Fibroblast of skin of left biceps (primary cell): Measurements from ENCODE around the gene BCKDK.

Source experiments
- DNase-seq, 2 experiments: peaks; one replicate each; pipeline ENCODE4 v3.0.0-alpha.2; 2013; ENCODE audit warnings: low read depth in 2 of 2

Gene BCKDK

DNA sequence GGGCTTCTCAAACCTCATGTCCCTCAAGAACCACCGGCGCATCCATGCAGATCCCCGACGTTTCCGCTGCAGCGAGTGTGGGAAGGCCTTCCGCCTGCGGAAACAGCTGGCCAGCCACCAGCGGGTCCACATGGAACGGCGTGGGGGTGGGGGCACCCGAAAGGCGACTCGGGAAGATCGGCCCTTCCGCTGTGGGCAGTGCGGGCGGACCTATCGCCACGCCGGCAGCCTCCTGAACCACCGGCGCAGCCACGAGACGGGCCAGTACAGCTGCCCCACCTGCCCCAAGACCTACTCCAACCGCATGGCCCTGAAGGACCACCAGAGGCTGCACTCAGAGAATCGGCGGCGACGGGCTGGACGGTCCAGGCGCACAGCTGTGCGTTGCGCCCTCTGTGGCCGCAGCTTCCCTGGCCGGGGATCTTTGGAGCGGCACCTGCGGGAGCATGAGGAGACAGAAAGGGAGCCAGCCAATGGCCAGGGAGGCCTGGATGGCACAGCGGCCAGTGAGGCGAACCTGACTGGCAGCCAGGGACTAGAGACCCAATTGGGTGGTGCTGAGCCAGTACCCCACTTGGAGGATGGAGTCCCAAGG, 28.1 kb upstream of the BCKDK start:
- DNase-seq: no peak

DNA sequence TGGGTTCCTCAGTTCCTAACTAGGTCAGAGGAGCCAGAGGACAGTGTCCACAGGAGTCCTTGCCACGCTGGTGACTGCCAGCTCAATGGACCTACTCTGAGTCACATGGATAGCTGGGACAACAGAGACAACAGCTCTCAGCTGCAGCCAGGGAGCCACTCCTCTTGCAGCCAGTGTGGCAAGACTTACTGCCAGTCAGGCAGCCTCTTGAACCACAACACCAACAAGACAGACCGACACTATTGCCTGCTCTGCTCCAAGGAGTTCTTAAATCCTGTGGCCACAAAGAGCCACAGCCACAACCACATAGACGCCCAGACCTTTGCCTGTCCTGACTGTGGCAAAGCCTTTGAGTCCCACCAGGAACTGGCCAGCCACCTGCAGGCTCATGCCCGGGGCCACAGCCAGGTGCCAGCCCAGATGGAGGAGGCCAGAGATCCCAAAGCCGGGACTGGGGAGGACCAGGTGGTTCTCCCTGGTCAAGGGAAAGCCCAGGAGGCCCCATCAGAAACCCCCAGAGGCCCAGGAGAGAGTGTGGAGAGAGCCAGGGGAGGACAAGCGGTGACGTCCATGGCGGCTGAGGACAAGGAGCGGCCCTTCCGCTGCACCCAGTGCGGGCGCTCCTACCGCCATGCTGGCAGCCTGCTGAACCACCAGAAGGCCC, 27.3 kb upstream of the BCKDK start:
- DNase-seq: no peak

DNA sequence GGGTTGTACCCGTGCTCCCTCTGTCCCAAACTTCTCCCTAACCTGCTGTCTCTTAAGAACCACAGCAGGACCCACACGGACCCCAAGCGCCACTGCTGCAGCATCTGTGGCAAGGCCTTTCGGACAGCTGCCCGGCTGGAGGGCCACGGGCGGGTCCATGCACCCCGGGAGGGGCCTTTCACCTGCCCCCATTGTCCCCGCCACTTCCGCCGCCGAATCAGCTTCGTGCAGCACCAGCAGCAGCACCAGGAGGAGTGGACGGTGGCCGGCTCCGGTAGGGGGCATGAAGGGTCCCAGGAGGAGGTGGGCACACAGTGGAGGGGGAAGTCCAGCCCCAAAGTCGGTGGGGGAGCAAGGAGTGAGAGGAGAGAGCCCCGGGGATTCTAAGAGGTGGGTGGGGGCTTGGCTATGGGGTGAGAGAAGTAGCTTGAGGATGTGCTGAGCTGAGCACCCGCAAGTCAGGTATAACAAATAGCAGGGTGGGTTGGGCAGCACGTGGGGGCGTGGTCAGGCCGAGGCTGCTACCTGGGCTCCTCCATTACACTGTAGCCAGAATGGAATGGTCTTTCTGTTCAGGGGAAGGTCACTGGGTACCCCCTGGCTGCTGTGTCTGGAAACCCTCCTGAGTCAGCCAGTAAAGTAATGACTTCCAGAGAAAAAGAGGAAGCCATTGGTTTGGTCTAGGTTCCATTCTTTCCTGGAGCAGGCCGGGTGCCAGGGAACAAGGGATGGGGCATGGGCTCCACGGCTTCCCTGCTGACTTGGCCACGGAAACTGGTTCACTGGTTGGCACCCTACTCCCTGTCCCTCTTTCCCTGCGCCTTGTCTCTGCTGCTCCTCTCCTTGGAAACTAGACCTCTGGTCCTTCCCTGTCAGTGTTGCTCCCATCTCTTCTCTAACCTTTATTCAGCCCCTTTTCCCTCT, 26.5 kb upstream of the BCKDK start:
- DNase-seq: no peak

DNA sequence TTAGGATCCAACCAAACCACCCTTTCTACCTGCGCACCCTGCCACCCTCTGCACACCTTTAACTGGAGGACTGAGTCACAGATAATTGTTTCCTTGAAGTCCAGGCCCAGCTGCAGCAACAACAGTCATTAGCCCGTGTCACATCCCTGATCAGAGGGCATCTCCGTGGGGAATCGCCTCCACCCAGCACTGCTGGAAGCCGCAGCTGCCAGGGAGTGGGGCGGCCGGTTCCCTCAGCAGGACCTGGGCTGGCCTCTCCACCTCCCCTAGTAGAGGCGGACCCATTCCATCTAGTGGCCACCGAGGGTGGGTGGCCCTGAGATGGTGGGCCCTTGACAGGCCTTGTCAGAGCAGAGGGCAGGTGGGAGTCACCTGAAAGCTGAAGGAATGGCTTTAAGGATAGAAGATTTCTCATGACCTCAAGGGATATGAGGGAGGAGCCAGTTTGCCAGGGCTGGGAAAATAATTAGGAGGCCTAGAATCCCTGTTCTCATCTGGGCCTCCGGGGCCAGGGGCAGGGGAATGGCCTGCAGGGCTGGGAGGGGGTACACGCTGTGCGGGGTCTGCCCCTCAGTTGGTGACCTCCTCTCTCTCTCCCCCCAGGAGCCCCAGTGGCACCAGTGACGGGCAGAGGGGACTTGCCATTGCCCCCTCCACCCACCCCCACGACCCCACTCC, 25.7 kb upstream of the BCKDK start:
- DNase-seq: no peak

DNA sequence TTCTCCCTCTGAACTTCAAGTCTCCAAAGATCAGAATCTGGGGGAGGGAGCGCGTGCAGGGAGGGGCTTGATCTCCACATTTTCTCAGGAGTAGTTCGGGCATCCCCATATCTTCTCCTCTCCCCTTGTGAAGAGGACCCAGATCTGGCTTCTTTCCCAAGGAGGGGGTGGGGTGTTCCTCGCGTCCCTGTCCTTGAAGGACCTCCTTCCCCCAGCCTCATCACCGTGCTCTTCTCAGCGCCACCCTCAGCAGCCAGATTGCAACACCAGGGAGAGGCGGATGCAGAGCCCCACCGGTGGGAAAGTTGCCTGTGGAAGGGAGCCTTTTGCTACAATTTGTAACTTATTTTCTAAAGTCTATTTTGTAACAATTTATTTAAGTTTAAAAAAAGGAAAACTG, 25.1 kb upstream of the BCKDK start:
- DNase-seq: no peak

DNA sequence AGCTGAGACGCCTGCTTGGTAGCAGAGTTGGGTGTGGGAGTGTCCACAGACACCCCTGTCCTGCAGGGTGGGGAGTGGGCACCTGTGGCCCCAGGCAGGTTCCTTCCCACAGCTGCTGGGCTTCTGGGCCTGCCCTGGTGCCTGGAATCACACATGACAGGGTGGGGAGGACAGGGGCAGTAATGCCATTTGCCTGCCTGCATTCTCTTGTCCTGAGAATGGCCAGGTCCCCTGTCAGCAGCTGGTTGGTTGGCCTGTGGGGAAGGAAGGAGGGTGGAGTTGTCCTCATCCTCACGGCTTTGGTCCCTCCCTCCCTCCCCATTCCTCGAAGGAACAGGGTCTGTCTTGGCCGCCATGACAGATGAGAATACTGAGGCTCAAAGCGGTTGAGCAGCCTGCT, 24.6 kb upstream of the BCKDK start:
- no peak for DNase-seq

DNA sequence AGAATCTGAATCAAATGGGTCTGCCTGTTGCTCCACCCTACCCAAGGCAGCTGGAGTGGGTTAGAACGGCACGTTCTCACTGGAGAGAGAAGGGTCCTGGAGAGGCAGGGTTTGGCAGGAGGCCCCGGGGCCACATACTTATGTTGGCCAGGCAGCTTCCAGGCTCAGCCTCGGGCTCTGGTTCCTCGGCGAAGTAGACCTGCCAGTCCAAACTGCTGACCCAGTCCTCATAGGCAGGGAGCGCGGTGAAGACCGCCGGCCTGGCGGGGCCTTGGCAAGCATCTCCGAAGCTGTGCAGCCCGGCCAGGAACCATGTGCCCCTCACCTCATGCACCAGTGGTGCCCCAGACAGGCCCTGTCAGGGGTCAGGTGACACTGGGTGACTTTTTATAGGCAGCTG, 24.2 kb upstream of the BCKDK start:
- no peak for DNase-seq

DNA sequence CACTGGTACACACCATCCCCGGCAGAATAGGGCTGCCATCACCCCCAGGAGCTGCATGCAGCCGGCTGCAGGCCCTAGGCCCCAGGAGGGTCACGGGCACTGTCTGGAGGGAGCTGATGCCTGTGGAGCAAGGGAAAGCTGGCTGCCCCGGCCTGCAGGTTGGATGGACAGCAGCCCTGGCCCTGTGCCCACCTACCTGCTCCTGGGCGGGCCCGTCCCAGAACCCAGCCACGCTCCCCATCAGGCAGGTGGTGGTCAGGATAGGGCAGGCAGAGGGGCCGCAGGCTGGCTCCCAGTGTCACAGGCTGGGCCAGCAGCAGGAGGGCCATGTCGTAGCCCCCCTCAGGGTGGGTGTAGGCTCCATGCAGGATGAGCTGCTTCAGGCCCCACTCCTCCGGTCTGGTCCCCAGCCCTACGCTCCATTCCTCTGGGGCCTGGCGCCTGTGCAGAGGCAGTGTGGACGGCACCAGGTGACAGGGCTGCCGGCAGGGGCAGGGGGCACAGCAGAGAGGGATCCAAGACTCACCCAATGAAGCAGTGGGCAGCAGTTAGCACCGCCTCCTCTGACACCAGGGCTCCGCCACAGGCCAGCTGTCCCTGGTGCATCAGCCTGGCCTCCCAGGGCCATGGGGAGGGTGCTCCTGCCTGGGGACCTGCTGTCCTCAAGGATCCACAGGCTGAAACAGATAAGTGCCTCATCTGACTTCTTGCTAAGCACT, 23.4 kb upstream of the BCKDK start:
- DNase-seq: no peak

DNA sequence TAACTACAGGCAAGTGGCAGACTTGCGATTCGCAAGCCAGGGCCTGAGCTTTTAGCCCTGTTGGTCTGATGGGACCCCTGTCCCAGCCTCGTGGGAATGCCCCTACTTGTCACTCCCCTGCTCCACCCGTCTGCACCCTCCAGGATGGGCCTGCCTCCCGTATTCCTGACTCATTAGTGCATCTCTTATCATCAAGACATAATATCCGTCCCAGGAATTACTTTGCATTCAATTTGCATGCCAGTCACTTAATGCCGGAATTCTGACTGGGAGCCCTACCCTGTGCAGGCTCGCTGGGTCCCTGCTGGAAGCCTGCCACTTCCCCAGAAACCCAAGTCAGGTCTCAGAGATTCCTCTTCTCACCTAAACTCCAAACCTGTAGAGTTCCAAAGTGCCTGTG, 22.8 kb upstream of the BCKDK start:
- DNase-seq: no peak

DNA sequence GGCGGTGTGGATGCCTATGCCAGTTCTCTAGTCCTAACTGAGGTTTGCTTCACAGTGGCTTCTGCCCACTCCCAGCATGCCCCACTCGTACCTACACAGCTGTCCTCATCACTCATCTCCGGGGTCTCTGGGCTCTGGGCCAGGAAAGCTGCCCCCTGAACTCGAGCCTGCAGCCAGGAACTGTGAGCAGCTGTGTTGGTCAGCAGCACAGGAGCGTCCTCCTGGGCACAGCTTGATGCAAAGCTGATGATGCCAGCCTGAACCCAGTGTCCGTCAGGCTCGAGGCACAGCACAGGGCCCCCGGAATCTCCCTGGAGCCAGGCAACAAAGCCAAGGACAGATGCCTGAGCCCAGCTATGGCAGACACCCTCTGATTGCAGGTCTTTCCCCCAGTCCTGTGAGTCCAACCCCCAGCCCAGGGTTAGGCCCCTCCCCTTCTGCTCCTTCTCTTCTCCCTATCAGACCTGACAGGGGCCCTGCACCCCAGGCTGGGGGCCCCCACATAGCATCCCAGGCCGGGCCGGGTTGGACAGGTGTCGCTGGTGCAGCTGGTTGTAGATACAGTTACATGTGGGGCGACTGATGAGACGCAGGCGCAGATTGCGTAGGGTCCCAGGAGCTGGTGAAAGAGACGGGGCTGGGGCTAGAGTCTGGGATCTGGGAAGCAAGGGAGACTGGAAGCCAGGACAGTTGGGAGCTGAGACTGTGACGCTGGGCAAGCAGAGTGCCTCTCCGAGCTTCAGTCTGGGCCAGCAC, 22.1 kb upstream of the BCKDK start:
- no peak for DNase-seq

DNA sequence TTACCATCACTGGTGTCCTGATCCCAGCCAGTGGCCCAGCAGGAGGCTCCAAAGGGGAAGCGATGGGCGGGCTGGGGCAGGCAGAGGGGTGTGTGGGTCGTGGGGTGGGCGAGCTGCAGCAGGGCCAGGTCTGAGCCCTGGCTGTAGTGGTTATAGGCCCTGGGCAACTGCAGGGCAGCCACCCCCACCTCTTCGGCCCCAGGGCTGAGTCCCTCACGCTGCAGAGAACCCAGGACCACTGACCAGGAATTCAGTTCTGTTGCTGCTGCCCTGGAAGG, 21.6 kb upstream of the BCKDK start:
- no peak for DNase-seq

DNA sequence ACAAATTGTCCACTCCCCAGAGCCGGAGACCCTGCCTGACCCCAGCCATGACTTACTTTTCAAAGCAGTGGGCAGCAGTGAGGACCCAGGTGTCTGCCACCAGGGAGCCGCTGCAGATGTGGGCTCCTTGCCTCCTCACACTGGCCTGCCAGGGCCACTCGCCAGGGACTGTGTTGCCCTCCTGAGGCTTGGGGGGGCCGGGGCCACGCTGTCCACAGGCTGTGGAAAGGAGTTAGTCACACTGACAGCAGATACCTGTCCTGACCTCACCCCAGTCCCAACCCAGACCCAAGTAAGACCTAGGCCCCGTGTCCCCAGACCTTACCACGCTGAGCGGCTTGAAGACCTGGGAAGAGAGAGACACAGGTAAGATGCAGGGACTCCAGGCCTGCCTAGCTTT, 20.7 kb upstream of the BCKDK start:
- DNase-seq: no peak

DNA sequence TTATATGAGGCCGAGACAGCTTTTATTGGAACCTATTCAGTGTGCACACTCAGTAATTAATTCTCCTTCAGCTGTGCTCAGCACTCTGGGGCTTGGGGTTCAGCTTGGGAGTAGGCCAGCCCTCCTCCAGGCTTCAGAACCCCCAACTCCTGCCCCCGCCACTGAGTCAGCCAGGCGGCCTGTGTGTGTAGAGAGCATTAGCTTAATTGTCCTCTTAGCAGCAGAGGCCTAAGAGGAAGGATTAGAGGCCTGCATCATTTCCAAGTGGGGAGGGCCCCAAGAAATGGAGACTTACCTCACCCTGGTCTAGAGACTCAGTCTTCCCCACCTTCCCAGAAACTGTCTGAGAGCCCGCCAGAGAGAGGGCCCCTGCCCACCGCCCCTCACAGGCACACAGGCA, 20.2 kb upstream of the BCKDK start:
- DNase-seq: no peak

DNA sequence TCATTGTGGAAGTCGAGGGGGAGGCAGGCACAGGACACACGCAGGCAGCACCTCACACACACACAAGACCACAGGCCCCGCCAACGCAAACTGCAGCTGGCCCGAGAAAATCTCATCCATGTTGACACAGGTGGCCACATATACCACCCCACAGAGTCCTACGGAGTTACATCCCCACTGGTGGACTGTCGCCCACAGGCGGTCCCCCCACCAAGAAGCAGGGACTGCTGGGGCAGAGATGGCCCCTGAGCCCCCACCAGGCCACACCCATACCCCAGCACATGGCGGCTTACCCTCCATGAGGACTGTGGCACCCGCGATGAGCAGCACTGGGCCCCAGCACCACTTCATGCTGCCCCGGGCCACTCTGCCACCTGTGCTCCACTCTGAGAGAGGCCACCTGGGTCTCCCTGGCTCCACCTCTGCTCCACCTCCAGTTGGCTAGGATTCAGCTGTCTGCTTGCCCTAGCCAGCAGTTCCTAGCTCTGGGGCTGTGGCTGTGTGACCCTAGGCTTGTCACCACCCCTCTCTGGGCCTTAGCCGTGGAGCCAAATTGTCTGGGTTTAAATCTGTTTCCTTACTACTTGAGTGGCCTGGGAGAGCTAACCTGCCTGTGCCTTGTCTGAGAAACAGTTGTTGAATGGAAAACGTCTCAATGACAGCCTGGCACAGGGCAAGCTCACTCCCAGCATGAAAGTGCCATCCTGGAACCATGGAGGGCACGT, 19.6 kb upstream of the BCKDK start, which contains the start of gene PRSS53:
Gene PRSS53, minus strand, starts transcription at position 485 of the 725 bp plus-strand sequence. Its CDS starts 134 bp downstream, at position 351.
- no peak for DNase-seq

DNA sequence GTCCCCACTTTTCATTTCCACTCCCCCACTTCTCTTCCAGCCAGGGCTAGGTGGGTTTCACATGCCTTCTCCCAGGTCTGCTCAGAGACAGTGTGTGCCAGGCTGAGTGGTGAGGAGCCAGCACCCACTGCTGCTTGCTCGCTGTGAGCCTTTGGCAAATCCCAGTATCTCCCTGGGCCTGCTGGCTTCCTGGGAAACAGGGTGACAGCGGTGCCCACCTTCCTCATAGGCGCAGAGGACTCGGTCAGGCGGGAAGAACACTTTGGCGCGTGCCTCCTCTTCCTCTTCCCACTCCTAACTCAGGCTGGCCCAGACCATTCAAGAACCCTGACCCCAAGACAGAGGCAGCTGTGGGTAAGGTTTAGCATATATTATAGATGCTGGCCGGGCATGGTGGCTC, 19.0 kb upstream of the BCKDK start:
- no peak for DNase-seq

DNA sequence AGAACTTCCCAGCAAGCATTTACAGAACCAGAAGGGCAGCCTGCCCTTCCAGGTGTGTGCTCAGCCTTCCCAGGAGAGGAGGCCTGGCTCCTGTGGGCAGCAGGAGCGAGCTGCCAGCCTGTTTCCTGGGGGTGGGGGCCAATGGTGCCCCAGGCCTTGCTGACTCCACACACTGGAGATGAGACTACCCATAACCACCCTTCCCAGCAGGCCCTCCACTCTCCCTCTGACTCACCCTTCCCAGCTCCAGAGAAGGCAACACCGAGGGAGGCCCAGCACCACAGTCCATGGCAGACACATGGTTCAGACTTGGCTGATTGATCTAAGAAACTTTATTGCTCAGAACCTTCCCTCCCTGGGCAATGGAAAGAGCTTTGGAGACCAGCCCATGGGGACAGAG, 17.6 kb upstream of the BCKDK start:
- DNase-seq: no peak

DNA sequence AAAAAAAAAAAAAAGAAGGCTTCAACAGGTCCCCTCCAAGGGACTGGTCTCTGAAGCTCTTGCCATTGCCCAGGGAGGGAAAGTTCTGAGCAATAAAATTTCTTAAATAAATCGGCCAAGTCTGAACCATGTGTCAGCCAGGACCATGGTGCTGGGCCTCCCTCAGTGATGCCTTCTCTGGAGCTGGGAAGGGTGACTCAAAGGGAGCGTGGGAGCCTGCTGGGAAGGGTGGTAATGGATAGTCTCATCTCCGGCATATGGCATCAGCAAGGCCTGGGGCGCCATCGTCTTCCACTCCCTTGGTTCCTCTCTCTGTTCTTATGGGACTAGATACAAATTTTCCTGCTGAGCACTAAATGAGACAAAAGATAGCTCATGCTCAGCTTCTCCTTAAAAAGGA, 15.9 kb upstream of the BCKDK start:
- no peak for DNase-seq

DNA sequence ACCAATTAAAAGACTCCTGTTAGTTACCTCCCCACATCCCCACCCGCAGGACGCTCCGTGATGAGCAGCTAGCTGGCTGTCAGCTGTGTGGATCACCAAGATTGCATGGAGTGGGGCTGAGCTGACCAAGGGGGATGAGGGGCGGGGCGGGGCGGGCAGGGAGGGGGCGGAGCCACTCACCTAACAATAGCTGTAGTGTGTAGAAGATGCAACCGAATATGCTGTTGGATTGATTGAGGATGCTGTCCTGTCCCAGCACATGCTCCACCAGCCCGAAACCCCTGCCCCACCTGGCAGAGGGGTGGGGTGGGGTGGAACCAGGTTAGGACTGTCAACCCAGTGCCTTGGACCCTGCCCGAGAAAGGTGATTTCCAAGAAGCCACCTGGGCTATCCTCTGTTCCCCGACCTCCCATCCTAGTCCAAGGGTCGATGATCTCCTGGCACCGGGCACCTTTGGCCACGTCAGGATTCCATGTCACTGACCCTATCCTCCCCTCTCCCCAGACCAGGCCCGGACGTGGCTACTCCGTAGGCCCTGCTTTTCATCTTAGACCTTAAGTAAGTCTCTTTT, 15.0 kb upstream of the BCKDK start:
- no peak for DNase-seq

DNA sequence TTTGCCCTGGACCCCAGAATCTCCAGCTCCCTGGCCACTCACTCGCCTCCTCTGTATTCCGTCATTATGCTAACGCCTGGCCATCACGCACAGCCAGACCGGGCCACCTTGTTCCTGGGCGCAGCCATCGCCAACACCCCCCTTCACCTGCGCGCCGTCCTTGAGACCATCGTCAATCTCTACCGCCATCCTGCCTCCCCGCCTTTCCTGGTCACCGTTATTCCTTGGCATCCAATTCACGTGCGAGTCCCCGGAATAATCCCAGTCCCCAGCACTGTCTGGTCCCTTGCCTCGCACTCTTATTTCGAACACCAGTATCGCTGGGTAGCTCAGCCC, 14.1 kb upstream of the BCKDK start:
- DNase-seq: no peak

DNA sequence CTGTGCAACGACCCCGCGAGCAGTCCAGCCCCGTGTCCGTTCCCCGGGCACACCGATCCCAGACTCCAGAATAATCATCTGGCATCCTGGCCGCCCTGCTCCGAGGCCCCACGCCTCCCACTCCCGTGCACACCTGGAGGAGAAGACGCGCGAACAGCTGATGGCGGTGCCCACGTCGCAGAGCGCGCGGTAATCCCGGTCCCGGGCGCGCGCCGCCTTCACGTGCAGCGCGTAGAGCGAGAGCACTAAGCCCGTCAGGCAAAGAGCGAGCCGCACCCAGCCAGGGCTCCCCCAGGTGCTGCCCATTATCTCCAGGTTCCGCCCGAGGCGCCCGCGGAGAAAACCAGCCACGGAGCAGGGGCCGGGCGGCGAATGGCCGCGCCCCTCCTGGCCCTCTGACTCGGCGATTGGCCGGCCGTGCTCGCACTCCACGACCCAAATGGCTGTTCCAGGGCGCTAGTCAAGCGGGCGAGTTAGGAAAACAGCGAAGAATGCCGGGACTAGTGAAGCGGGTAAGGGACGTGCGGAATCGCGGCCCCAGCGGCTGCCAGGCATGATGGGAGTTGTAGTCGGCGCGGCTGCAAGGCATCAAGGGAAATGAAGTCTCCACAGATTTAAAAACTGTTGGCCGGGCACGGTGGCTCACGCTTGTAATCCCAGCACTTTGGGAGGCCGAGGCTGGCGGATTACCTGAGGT, 13.6 kb upstream of the BCKDK start, which contains the start of gene VKORC1:
Gene VKORC1, minus strand, starts transcription at position 374 of the 697 bp plus-strand sequence. Its CDS starts 68 bp downstream, at position 306.
- DNase-seq: peak; percentile 88 to 94
